NCI-H2171 treated with DMSO at 0.1 percent for 48 hours (cell line): ENCODE results near the gene PWP2.
"Not testable (repeated sequence)": the region's sequence is repeated elsewhere in the genome, so short reads cannot be mapped to it uniquely, and the experiment has no call there.

Experiments
- DNase-seq: peaks from one replicate; lab custom pipeline; 2025; lab: John Stamatoyannopoulos, UW

PWP2 gene

DNA sequence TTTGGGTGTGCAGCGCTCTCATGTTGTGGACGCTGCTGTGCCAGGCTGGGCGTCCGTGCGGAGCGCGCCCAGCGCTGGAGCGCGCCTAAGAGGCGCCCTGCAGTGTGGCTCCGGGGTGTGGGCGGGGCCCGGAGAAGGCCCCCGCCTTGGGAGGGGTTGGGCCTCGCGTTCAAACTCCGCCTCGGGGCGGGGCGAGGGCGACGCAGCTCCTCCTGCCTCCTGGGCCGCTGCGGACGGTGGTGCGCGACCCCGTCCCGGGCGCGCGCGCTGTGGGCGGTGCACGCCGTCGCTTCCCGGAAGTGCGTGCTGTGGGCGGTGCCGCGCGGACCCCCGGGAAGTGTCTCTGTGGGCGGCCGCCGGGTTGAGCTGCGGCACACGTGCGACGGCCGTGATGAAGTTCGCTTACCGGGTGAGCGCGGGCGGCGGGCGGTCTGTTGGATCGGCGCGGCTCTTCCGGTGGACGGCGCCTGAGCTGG, at the start of gene PWP2:
TSS of gene PWP2 (plus strand) at position 374 of the 476 bp plus-strand sequence. CDS start at position 392, 18 bp downstream.
- DNase-seq: not testable (repeated sequence)

DNA sequence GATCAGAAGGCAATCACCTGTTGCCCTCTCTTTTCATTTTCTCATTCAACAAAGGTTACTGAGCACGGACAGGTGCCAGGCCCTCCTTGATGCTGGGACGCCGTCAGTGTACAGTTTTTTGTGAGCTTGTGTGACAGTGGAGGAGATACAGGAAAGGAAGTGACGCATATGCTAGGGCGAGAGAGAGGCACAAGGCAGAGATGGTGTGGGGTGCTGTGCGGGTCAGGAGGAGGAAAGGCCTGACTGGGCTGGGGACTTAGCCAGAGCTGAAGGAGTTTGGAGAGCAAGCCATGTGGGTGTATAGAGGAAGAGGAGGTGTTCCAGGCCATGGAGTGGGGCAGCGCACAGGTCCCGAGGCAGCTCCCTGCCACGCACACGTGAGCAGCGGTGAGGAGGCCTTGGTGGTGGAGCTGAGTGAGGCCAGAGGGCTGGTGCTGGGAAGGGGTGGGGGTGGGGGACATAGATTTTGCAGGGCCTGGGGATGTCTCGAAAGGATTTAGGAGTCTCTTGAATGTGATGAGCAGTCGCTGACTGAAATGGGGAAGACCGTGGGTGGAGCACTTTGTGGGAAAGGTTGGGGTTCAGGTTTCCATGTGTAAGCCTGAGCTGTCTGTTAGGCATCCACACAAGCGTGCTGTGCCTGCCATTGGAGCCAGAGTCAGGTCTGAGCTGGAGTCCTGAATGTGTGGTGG, 49.1 kb upstream of the PWP2 start:
- no peak for DNase-seq

GRCh38 chr21:44058652-44058964, 48.6 kb upstream of the PWP2 start:
- DNase-seq: no peak

- DNase-seq: no peak
Measured at GRCh38 chr21:44058981-44059380, 48.2 kb upstream of the PWP2 start.

- peak; percentile 63 for DNase-seq
Measured at GRCh38 chr21:44059710-44060109, 47.5 kb upstream of the PWP2 start.

DNA sequence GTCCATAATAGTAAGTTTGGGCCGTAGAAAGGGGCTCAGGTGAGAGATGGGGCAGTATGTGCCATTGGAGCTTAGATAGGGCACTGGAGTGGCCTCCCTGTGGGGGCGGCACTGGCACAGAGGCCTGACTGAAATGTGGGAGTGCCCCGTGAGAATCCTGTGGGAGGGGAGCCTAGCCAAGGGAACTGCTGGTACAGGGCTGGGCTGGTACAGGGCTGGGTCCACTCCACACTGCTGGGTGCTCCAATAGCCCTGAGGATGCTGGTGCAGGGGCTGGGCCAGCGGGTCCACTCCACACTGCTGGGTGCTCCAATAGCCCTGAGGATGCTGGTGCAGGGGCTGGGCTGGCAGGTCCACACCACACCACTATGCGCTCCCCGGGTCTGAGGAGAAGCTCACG, 44.8 kb upstream of the PWP2 start:
- DNase-seq: no peak

DNA sequence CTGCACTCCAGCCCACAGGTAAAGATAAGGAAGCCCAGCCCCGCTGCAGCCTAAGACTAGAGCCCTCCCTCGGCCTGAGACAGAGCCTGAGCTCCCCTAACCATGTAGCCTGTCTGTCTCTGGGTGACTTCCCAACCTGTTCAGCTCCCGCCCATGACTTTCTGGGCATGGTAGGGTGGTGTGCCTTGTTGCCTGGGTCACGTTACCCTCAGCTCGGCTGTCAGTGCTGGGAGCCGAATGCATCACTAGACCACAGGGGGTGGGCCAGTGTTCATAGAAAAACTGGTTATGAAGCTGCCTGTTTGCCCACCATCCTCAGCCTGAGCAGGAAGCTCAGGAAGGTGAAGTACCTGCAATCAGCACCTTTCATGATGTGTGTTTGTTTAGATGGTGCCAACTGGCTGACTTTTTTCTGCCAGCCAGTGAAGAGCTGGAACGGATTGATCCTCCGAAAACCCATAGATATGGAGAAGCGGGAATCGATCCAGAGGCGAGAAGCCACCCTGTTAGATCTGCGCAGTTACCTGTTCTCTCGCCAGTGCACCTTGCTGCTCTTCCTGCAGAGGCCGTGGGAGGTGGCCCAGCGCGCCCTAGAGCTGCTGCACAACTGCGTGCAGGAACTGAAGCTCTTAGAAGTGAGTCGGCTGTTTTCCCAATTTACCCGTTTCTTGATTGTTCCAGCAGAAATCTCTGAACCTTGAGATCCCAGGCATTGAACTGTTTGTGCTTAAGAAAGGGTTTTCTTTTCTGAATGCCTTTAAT, 43.9 kb upstream of the PWP2 start:
- DNase-seq: no peak

DNA sequence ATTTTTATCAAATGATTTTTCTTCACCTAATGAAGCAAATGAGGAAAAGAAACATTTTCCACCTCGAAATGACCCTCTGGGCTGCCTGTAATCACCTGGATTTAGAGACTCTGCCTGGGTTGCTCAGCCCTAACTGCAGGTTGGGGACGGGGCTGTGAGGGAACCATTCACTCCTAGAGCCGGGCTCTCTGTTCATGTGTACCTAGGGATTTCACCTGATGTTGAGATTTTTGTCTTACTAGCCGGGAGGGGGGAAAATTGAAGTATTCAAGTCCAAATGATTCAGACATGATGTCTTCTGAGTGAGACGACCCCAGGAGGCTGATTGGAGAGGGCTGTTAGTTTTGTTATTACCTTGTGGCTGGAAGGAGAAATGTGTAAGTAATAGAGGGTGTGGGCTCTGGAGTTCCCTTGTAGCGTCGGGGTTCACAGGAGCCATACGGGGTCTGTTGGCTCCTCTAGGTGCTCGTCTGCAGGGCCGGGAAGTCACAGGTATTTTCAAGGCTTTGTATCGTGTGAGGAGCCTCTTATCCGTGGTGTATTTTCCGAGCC, 42.3 kb upstream of the PWP2 start:
- DNase-seq: no peak

DNA sequence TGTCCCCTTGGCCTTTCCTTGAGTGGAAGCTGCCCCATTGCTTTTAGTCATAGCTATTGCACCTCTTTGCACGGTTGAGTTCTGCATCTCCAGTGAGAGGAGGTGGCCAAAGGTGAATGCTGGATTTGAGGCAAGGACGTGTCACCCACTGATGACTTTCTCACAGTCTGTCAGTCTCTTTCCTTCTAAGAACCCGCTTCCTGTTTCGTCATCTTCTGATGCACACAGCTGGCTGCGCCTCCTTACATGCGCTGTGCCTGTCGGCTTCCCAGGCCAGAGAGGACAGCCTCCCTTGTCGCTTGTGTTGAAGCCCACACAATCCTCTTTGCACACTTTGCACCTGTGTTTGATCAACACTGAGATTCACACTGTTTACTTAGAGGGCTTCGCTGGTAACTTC, 41.8 kb upstream of the PWP2 start:
- no peak for DNase-seq

DNA sequence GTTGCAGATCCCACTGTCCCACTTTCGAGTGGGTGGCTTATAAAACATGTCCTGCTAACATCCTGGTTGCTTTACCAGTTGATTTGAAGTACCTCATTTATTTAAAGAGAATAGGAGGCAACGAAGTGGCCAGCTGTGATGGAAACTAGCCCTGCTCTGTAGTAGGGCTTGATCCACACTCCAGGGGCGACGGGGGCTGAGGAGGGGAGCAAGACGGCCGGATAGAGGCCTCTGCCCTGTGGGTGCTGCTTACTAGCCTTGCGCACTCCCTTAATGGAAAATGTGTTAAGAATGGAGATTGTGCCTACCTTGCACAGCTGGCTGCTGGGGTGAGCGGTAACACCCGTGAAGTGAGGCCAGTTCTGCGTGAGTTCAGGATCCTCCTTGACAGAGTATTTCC, 41.1 kb upstream of the PWP2 start:
- no peak for DNase-seq

GRCh38 chr21:44067011-44067839, 40.0 kb upstream of the PWP2 start:
- DNase-seq: no peak

DNA sequence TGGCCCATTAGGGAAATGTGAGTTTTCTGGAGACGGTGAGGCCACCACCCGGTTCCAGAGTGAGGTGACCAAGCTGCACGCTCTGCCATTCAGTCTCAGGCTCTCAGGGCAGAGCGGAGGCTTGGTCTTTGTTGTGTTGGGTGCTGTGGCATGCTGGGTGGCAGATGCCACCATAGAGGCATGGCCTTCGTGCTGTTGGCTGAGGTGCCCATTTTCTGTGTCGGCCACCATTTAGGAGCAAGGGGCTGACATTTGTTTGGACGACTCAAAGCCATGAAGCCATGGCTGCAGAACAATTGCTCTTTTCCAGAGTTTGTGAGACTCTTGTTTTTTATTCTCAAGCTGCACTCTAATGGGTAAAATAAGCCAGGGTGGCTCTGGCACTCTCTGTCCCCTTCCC, 36.8 kb upstream of the PWP2 start:
- DNase-seq: no peak

DNA sequence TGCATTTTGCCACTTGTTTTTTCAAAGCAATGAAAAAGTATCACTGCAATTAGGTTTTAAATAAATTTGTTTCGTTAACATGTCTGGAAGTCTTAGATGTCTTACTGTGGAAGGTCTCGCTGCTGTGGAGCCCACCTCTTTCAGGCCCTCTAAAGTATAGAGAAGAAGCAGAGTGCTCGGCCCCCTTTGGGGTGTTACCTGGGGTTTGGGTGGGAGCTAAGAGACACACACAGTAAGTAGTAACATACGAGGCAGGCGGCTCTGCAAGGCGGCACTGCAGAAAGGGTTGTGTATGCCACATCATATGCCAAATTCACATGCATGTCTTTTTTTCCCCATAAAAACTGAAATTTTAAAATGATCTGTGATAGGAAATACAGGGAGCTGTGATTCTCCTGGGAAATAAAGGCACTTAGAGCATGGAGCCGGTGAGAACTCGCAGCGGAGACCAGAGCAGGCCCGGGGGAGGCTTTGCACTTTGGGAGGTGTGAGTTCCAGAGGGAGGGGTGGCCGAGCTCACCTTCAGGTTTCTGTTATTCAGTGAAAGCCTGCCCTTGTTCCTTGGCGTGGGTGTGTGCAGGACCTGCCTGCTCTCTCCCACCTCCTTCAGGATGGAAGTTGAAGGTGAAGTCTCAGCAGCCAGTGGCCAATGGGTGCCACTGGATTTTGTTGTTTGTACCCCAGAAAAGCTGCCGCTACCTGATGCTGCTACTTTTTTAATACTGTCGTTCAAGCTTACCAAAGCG, 35.7 kb upstream of the PWP2 start:
- no peak for DNase-seq

DNA sequence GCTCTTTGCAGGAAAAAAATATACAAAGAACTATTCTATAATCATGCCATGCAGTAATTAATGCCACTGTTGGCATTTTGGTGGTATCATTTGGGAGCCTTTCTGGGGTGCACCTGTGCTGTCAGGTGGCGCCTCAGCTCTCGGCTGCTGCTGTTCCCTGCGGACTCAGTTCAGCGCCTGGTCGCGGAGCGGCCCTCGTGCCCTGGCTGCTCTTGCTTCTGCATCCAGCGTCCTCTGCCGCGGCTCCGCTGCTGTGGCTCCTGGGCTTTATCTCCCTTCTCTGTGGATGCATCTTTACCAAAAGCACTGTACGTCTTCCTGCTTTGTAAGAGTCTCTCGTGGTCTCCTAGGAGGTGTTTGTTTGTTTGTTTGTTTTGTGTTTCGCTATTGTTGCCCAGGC, 35.1 kb upstream of the PWP2 start:
- no peak for DNase-seq

- DNase-seq: no peak
Measured at GRCh38 chr21:44074315-44074958, 32.8 kb upstream of the PWP2 start.

DNA sequence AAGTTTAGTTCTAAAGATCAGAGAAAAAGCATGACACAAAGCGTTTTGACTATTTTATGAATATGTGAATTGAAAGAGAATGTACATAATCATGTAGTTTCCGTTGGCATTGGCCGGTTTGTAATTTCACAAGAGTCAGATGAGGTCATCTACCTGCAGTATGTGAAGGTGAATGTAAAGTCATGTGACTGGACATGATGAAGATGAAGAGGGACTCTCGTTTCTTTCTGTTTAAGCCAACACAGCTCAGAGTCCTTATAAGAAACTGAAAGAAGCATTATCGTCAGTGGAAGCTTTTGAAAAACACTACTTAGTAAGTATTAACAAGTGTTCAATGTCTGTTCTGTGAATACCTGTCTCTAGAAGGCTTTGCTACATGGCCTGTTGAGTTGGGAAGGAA, 30.9 kb upstream of the PWP2 start:
- no peak for DNase-seq

DNA sequence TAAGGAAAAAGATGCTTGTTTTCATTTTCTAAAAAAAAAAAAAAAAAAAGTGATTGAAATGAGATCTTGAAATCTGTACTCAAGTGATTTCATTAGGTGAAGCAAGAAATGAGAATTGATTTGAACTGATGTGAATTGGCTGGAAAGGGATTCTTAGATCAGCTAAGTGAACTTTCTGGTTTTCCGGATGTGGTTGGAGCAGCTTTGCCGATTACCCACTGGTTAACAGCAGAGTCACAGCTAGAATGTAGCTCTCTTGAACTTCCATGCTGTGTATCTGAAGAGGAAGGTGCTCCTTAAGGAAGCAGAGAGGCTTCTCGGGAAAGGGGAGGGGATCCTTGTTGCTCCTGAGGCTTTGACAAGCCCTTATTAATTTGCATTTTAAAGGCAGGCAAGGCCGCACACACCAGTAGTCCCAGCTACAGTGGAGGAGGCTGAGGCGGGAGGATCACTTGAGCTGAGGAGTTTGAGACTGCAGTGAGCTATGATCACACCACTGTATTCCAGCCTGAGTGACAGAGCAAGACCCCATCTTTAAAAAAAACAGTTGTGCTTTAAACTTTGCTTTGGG, 28.7 kb upstream of the PWP2 start:
- no peak for DNase-seq

DNA sequence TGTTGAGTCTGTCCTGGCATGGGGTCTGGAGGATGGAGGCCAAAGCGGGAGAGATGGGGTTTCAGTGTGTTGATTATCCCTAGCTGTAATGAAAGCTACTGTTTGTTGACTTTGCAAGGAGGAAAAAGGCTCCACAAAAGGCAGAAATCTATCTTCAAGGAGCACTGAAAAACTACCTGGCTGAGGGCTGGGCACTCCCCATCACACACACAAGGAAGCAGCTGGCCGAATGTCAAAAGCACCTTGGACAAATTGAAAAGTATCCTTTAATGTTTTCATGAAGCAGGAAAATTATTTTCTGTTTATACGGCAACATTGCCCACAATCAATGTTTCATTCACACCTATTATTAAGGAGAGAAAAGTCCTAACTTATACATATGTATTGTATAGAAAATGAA, 27.8 kb upstream of the PWP2 start:
- DNase-seq: no peak

DNA sequence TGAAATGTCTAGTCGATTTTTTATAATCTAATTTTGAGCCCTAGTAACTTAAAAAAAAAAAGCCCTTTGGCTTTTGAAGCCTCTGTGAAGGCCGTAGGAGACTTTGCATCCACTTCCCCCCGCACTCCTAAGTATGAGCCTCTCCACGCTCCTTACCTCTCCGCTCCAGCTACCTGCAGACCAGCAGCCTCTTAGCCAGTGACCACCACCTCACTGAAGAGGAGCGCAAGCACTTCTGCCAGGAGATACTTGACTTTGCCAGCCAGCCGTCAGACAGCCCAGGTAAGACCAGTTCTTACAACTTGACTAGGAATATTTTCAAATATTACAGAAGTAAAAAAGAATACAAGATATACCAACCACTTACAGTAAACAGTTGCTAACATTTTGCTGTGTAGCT, 27.4 kb upstream of the PWP2 start:
- DNase-seq: no peak

GRCh38 chr21:44082648-44083440, 24.4 kb upstream of the PWP2 start:
- DNase-seq: no peak
